ENCODE measurements around the gene PCIF1.

GRCh38 chr20:45983279-45983743 is 48.8 kb downstream of the PCIF1 start:
- TF ChIP-seq, protein P1, sequence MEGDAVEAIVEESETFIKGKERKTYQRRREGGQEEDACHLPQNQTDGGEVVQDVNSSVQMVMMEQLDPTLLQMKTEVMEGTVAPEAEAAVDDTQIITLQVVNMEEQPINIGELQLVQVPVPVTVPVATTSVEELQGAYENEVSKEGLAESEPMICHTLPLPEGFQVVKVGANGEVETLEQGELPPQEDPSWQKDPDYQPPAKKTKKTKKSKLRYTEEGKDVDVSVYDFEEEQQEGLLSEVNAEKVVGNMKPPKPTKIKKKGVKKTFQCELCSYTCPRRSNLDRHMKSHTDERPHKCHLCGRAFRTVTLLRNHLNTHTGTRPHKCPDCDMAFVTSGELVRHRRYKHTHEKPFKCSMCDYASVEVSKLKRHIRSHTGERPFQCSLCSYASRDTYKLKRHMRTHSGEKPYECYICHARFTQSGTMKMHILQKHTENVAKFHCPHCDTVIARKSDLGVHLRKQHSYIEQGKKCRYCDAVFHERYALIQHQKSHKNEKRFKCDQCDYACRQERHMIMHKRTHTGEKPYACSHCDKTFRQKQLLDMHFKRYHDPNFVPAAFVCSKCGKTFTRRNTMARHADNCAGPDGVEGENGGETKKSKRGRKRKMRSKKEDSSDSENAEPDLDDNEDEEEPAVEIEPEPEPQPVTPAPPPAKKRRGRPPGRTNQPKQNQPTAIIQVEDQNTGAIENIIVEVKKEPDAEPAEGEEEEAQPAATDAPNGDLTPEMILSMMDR (IDR thresholded peaks at IDR 0.05), result no peak
- TF ChIP-seq CBX8 (IDR thresholded peaks at IDR 0.05) (no peak), SMC3 (IDR thresholded peaks at IDR 0.05) (no peak), MAFK (IDR thresholded peaks at IDR 0.05; ENCODE audit: partially characterized antibody) (no peak), POLR2A (IDR thresholded peaks at IDR 0.05; ENCODE audit: low read length) (no peak), HOXA7 (CRISPR knock-in tag; IDR thresholded peaks at IDR 0.05) (no peak), JUNB (IDR thresholded peaks at IDR 0.05) (no peak)

Data from A549 (cell line).